Activated CD4-positive, alpha-beta T cell treated with anti-CD3 and anti-CD28 coated beads, Interleukin-2, amount 50 U/mL, for 24 hours (primary cell): Measurements from ENCODE around the gene TUNAR.
"Not testable (repeated sequence)": the region's sequence is repeated elsewhere in the genome, so short reads cannot be mapped to it uniquely, and the experiment has no call there.

Experiments used
- DNase-seq, 2 donors: peaks; one replicate each; pipeline ENCODE4 v3.0.0-alpha.2; 2020; ENCODE audit warnings: low read depth in 1 of 2, low spot score in 1 of 2

Gene TUNAR

GRCh38 chr14:95968048-95968447 lies 91.4 kb downstream of the TUNAR start:
- not testable (repeated sequence) for DNase-seq
